Measurements from ENCODE around the gene FHAD1.

The FHAD1 gene

GRCh38 chr1:15251857-15252835, 5.1 kb downstream of the FHAD1 start:
- DNase-seq: peak; percentile 57

- peak; percentile 99 for DNase-seq
Observed at GRCh38 chr1:15254559-15254958, 7.5 kb downstream of the FHAD1 start.

- peak; percentile 31 for DNase-seq
Observed at GRCh38 chr1:15255582-15256149, 8.6 kb downstream of the FHAD1 start.

- no peak for DNase-seq
Observed at GRCh38 chr1:15256584-15256983, 9.6 kb downstream of the FHAD1 start.

GRCh38 chr1:15257309-15257708, 10.3 kb downstream of the FHAD1 start:
- DNase-seq: no peak

- no peak for DNase-seq
Observed at GRCh38 chr1:15258833-15259621, 12.0 kb downstream of the FHAD1 start.

GRCh38 chr1:15259622-15260007, 12.6 kb downstream of the FHAD1 start:
- DNase-seq: no peak

- peak; percentile 78 for DNase-seq
Observed at GRCh38 chr1:15260418-15261154, 13.6 kb downstream of the FHAD1 start.

- DNase-seq: no peak
Observed at GRCh38 chr1:15261155-15262002, 14.4 kb downstream of the FHAD1 start.

- no peak for DNase-seq
Observed at GRCh38 chr1:15262003-15262377, 15.0 kb downstream of the FHAD1 start.

GRCh38 chr1:15262706-15263105, 15.7 kb downstream of the FHAD1 start:
- DNase-seq: no peak

- DNase-seq: no peak
Observed at GRCh38 chr1:15264769-15265168, 17.7 kb downstream of the FHAD1 start.

GRCh38 chr1:15271196-15271595, 24.2 kb downstream of the FHAD1 start:
- DNase-seq: no peak

GRCh38 chr1:15272009-15272781, 25.2 kb downstream of the FHAD1 start:
- peak; percentile 94 for DNase-seq

GRCh38 chr1:15272782-15273127, 25.7 kb downstream of the FHAD1 start:
- no peak for DNase-seq

GRCh38 chr1:15273274-15273673, 26.3 kb downstream of the FHAD1 start:
- no peak for DNase-seq

- no peak for DNase-seq
Observed at GRCh38 chr1:15275921-15276683, 29.1 kb downstream of the FHAD1 start.

- DNase-seq: no peak
Observed at GRCh38 chr1:15276691-15277446, 29.8 kb downstream of the FHAD1 start.

- no peak for DNase-seq
Observed at GRCh38 chr1:15277447-15277838, 30.4 kb downstream of the FHAD1 start.

- no peak for DNase-seq
Observed at GRCh38 chr1:15277933-15278332, 30.9 kb downstream of the FHAD1 start.

Data from NCI-H82 (cell line).